ENCODE measurements around the gene C13orf42. TPM values are rescaled to one million over a fixed set of nuclear protein-coding genes. Genes with fewer than 3 reads are reported as not detected.

The C13orf42 gene
- total RNA-seq, 4 donors from 2014 or later: not detected

DNA sequence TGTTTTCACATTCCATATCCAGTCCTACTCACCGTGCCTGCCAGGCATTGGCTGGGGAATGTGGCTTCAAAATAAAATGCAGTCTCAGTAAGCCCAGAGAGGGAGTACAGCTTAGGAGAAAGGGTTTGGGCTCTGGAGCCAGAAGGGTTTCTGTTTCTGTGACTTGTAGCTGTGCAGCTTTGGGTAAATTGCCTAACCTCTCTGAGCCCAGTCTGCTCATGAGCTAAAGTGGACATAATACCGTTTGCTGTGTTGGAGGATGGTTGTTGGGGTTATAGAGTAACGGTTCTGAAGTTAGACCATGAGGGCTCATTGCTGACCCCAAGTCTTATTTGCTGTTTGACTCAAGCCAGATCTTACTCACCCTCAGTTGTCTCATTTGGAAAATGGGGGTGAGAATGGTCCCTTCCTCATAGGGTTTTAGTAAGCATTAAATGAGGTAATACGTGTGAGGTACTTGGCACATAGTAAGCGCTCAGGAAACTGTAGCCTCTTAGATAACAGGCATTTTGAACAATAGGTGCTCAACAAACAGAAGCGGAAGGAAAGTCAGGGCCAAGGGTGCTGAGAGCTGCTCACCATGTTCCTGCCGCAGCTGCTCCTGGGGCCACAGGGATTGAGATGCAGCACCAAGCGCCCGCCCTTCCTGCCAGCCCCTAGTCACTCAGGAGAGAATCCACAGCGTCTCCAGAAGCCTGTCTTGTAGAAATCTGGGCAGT, 45.5 kb downstream of the C13orf42 start:
- Histone ChIP-seq H3K4me1 (no peaks in the 10 kb centered on the region), H3K9me3 (no peaks in the 10 kb centered on the region), H3K36me3 (no peaks in the 10 kb centered on the region), H3K27ac (no peak overlapping the region), H3K27me3 (no peaks in the 10 kb centered on the region), H3K4me3 (no peak overlapping the region)
- no peak for DNase-seq
- intact Hi-C loops (cut with DNase I; ENCODE audit: low total_unique reads): no loop called here
- TF ChIP-seq CTCF (IDR thresholded peaks at IDR 0.05) (no peak), POLR2A (IDR thresholded peaks at IDR 0.05) (no peak)

GRCh38 chr13:51064753-51065152, 46.3 kb downstream of the C13orf42 start:
- intact Hi-C loops (cut with DNase I; ENCODE audit: low total_unique reads): no loop called here
- H3K27ac ChIP-seq: no peak overlapping the region
- H3K27me3 ChIP-seq: no peaks in the 10 kb centered on the region
- no peaks in the 10 kb centered on the region for H3K9me3 ChIP-seq
- TF ChIP-seq POLR2A (IDR thresholded peaks at IDR 0.05) (no peak), CTCF (IDR thresholded peaks at IDR 0.05) (no peak)
- H3K4me1 ChIP-seq: no peaks in the 10 kb centered on the region
- no peak overlapping the region for H3K4me3 ChIP-seq
- no peak for DNase-seq
- H3K36me3 ChIP-seq: no peaks in the 10 kb centered on the region

- Histone ChIP-seq H3K27me3 (no peaks in the 10 kb centered on the region), H3K9me3 (no peaks in the 10 kb centered on the region), H3K36me3 (no peaks in the 10 kb centered on the region), H3K27ac (no peak overlapping the region), H3K4me1 (no peaks in the 10 kb centered on the region), H3K4me3 (no peak overlapping the region)
- TF ChIP-seq CTCF (IDR thresholded peaks at IDR 0.05) (no peak), POLR2A (IDR thresholded peaks at IDR 0.05) (no peak)
- no peak for DNase-seq
- intact Hi-C loops (cut with DNase I; ENCODE audit: low total_unique reads): no loop called here
Observed at GRCh38 chr13:51063909-51064308, 47.2 kb downstream of the C13orf42 start.

- no peaks in the 10 kb centered on the region for H3K9me3 ChIP-seq
- H3K4me1 ChIP-seq: no peaks in the 10 kb centered on the region
- H3K27me3 ChIP-seq: no peaks in the 10 kb centered on the region
- no peak for TF ChIP-seq POLR2A (IDR thresholded peaks at IDR 0.05)
- no peak for TF ChIP-seq CTCF (IDR thresholded peaks at IDR 0.05)
- H3K27ac ChIP-seq: no peak overlapping the region
- H3K4me3 ChIP-seq: no peak overlapping the region
- intact Hi-C loops (cut with DNase I; ENCODE audit: low total_unique reads): no loop called here
- H3K36me3 ChIP-seq: no peaks in the 10 kb centered on the region
- DNase-seq: no peak
Observed at GRCh38 chr13:51058461-51059167, 52.5 kb downstream of the C13orf42 start.

DNA sequence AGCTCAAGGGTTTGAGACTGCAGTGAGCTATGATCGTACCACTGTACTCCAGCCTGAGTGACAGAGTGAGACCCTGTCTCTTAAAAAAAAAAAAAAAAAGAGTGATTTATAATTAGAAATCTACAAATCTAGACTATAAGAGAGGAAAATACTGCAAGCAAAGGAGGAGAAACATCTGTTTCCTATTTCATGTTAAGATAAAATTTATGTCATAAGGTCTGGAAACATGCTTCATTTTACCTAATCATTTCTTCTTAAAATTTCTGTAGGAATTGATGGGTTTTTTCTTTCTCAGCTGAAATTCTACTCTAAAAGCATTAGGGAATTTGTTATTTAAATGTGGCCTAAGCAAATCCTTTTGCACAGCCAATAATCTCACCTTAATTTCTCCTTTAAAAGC, 53.2 kb downstream of the C13orf42 start:
- TF ChIP-seq POLR2A (IDR thresholded peaks at IDR 0.05) (no peak), CTCF (IDR thresholded peaks at IDR 0.05) (no peak)
- Histone ChIP-seq H3K36me3 (no peaks in the 10 kb centered on the region), H3K27me3 (no peaks in the 10 kb centered on the region), H3K27ac (no peak overlapping the region), H3K4me3 (no peak overlapping the region), H3K4me1 (no peaks in the 10 kb centered on the region), H3K9me3 (no peaks in the 10 kb centered on the region)
- intact Hi-C loops (cut with DNase I; ENCODE audit: low total_unique reads): no loop called here
- no peak for DNase-seq
